NCI-H1436 (cell line): ENCODE measurements around the gene OGFR.
"Not testable (repeated sequence)": the region's sequence is repeated elsewhere in the genome, so short reads cannot be mapped to it uniquely, and the experiment has no call there.

Source experiments
- DNase-seq: peaks from one replicate; lab custom pipeline; 2025; lab: John Stamatoyannopoulos, UW

The OGFR gene

GRCh38 chr20:62839816-62840215 lies 35.2 kb downstream of the OGFR start:
- no peak for DNase-seq

GRCh38 chr20:62840244-62841197 lies 35.9 kb downstream of the OGFR start:
- no peak for DNase-seq

- no peak for DNase-seq
Measured at GRCh38 chr20:62841705-62842212, 37.1 kb downstream of the OGFR start.

- DNase-seq = no peak
Measured at GRCh38 chr20:62843656-62844055, 39.0 kb downstream of the OGFR start.

- DNase-seq = no peak
Measured at GRCh38 chr20:62844182-62844581, 39.5 kb downstream of the OGFR start.

GRCh38 chr20:62845416-62846160 lies 41.0 kb downstream of the OGFR start:
- DNase-seq = no peak

GRCh38 chr20:62846166-62846890 lies 41.7 kb downstream of the OGFR start:
- DNase-seq = no peak

GRCh38 chr20:62848917-62849316 lies 44.3 kb downstream of the OGFR start:
- not testable (repeated sequence) for DNase-seq

- no peak for DNase-seq
Measured at GRCh38 chr20:62849431-62849830, 44.8 kb downstream of the OGFR start.

- DNase-seq = no peak
Measured at GRCh38 chr20:62850333-62850974, 45.8 kb downstream of the OGFR start.

GRCh38 chr20:62852196-62852595 lies 47.6 kb downstream of the OGFR start:
- no peak for DNase-seq

GRCh38 chr20:62852841-62853240 lies 48.2 kb downstream of the OGFR start:
- no peak for DNase-seq

- not testable (repeated sequence) for DNase-seq
Measured at GRCh38 chr20:62853304-62853703, 48.7 kb downstream of the OGFR start.

- no peak for DNase-seq
Measured at GRCh38 chr20:62854121-62854520, 49.5 kb downstream of the OGFR start.

- no peak for DNase-seq
Measured at GRCh38 chr20:62855120-62855519, 50.5 kb downstream of the OGFR start.

GRCh38 chr20:62856931-62857619 lies 52.4 kb downstream of the OGFR start:
- DNase-seq = peak; percentile 21

GRCh38 chr20:62858058-62858830 lies 53.6 kb downstream of the OGFR start:
- no peak for DNase-seq

GRCh38 chr20:62859721-62860120 lies 55.1 kb downstream of the OGFR start:
- no peak for DNase-seq

- DNase-seq = no peak
Measured at GRCh38 chr20:62860391-62860923, 55.8 kb downstream of the OGFR start.
